Measurements from ENCODE around the gene ZNF408. TPM values are rescaled to one million over a fixed set of nuclear protein-coding genes. Genes with fewer than 3 reads are reported as not detected.

The ZNF408 gene
- total RNA-seq, 1 donor = 12.1 TPM

DNA sequence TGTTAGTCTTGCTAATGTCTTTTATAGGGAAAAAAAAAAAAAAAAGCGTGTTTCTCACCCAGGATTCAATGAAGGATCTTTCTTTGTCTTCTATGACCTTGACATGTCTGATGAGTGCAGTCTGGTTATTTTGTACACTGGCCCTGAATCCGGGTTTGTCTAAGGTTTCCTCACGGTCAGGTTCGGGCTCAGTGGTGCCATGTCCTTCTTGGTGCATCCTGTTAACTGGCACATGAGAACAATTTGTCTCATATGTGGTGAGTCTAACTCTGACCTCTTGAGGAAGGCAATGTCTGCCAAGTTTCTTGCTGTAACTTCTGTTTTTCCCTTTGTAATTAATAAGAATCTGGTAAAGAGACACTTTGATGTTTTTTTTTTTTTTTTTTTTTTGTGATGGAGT lies 30.7 kb downstream of the ZNF408 start:
- H3K4me3 ChIP-seq (ENCODE audit: low read depth, low read length) = no peak overlapping the region
- TF ChIP-seq CTCF (IDR thresholded peaks at IDR 0.05; ENCODE audit: insufficient read depth, low read depth, low read length) = no peak
- no peak for DNase-seq (ENCODE audit: low read depth)

- no peak overlapping the region for H3K4me3 ChIP-seq (ENCODE audit: low read depth, low read length)
- no peak for TF ChIP-seq CTCF (IDR thresholded peaks at IDR 0.05; ENCODE audit: insufficient read depth, low read depth, low read length)
- no peak for DNase-seq (ENCODE audit: low read depth)
These were observed 32.4 kb downstream of the ZNF408 start for GRCh38 chr11:46733234-46733633.

DNA sequence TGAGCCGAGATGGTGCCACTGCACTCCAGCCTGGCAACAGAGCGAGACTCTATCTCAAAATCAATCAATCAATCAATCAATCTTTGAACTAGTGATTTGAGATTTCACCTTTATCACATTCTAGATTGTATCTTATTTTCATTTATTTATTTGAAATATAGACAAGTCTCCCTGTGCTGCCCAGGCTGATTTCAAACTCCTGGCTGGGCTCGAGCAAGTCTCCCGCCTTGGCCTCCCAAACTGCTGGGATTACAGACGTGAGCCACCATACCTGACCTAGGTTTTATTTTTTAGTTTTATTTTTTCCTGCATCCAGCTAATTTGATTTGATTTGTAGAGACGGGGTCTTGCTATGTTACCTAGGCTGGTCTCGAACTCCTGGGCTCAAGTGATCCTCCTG lies 35.3 kb downstream of the ZNF408 start:
- H3K4me3 ChIP-seq (ENCODE audit: low read depth, low read length) = no peak overlapping the region
- no peak for TF ChIP-seq CTCF (IDR thresholded peaks at IDR 0.05; ENCODE audit: insufficient read depth, low read depth, low read length)

DNA sequence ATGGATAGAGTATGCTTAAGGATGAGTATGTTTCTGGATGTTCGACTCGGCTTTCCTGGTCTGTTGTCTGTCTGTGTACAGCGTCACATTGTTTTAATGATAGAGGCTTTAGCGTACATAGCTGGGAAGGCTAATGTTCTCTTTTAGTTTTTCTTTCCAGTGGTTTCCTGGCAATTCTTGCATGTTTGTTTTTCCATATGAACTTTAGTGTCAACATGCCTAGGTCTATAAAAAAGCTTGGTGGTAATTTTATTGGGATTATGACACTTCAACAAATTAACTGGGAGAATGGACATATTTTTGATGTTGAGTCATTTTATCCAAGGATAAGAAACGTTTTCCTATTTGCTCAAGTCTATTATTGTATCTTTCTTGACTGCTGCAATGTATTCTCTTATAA lies 35.8 kb downstream of the ZNF408 start:
- DNase-seq (ENCODE audit: low read depth) = peak; percentile 83
- TF ChIP-seq CTCF (IDR thresholded peaks at IDR 0.05; ENCODE audit: insufficient read depth, low read depth, low read length) = no peak

More for the DNA sequence above, 35.3 kb downstream of the ZNF408 start:
- no peak for DNase-seq (ENCODE audit: low read depth)

GRCh38 chr11:46737699-46738098 lies 36.9 kb downstream of the ZNF408 start:
- TF ChIP-seq CTCF (IDR thresholded peaks at IDR 0.05; ENCODE audit: insufficient read depth, low read depth, low read length) = no peak
- no peak for DNase-seq (ENCODE audit: low read depth)
- H3K4me3 ChIP-seq (ENCODE audit: low read depth, low read length) = no peak overlapping the region

More for the DNA sequence above, 35.8 kb downstream of the ZNF408 start:
- no peak overlapping the region for H3K4me3 ChIP-seq (ENCODE audit: low read depth, low read length)

- no peak for TF ChIP-seq CTCF (IDR thresholded peaks at IDR 0.05; ENCODE audit: insufficient read depth, low read depth, low read length)
- no peak for DNase-seq (ENCODE audit: low read depth)
- no peak overlapping the region for H3K4me3 ChIP-seq (ENCODE audit: low read depth, low read length)
These were observed 38.1 kb downstream of the ZNF408 start for GRCh38 chr11:46738887-46739286.
